GM12801 (cell line): ENCODE results near the gene CAPN9.

ENCODE experiments used
- CTCF ChIP-seq: IDR thresholded peaks from one replicate; pipeline ENCODE4 v1.5.1; 2011; ENCODE audit warnings: control low read depth; ENCODE audit not compliant: insufficient read length; ENCODE audit errors: extremely low read depth

The CAPN9 gene

DNA sequence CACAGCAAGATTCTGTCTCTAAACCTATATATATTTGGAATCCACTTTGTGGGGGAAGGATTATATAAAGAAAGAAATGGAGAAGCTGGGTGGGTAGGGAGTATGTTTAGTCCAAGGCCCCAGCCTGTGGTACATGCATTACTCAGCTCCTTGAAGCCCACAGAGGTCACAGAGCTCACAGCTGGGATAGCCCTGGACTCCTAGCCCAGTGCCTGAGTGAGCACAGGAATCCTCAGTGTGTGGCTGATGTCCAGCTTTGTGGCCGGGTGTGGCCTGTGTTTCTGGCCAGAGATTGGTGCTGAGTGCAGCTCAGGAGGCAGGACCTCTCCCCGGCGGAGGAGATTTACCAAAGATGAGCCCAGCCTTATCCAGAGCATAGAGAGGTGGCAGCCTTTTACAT lies 7.6 kb downstream of the CAPN9 start:
- no peak for TF ChIP-seq CTCF

DNA sequence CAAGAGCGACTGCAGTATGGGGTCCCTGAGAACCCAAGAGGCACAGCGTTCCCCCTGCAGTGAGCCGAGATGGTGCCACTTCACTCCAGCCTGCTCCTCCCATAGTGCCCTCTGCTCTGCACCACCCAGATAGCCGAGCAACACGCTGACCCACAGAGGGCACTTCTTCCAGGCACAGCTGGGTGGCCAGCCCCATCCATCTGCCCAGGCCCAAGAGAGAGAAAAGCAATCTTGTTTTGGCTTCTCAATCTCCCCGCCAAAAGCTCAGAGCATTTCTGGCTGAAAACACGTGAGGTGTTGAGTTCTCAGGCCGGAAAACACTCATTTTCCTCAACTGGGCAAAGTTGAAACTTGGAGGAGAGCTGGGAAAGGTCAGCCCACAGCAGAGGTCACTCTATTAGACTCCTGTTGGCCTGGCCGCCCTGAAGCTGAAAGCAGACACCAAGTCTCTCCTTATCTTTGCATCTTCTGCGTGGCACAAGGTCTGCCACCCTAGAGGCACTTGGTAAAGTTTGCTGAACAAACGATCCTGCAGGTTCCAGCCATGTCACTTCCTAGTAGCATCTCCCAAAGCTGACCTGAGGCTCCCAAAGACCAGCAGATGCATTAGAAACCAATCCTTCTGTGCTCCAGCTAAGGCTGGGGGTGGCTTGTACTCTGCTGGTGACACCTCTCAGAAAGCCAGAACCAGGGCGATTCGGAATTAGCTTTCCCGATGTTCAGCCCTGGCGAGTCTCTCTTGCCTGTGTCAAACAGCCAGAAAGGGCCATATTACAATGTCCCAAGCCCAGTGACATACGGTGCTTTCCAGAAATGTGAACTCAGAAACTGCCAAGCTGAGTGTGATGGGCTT lies 10.9 kb downstream of the CAPN9 start:
- no peak for TF ChIP-seq CTCF

DNA sequence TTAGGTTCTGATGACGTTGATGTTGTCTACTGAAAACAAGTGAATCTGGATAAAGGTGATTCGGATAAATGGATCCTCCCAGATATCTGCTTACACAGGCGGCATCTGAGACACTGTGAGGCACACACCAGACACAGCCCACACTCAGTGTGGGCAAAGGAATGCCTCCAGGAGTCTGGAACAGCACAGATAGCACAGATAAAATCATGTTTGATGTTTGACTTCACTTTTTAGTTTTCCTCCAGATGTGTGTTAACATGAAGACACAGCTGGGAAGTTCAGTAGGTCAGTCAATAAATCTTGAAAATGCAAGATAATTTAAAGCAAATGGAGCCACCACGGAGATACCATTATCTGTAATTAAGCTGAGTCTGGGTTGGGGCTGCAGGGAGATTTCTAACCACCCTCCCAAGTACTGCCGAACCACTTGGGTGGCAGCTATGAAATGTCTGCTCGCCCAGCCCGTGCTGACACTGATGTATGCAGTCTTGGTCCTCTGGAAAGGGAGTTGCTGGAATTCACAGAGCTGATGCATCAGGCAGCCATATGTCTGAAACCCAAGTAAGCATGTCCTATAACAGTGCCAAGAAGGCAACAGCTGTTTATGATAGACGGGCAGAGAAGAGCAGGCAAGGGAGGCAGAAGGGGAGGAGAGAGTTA lies 11.7 kb downstream of the CAPN9 start:
- no peak for TF ChIP-seq CTCF

- no peak for TF ChIP-seq CTCF
Measured at GRCh38 chr1:230759369-230760065, 12.3 kb downstream of the CAPN9 start.

DNA sequence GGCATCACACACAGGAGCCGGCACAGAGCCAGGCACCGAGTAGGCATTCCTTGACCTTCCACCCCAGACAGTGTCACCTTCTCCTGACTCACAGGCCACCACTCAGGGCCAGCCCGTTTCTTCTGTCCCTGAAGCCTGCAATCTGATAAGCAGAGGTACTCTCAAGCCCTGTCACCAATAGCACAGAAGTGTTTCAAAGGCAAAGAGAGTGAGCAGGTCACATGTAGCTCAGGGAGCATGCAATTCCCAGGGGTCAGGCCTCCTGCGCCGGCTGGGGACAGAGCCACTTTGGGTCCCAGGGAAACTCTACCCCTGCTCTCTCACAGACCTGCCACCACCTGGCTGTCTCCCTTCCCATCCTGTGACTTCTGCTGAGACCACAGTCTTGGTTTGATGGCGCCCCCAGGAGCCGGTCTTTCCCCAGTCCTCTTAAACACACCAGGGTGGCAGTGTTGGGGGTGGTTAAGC lies 13.2 kb downstream of the CAPN9 start:
- TF ChIP-seq CTCF = no peak

- no peak for TF ChIP-seq CTCF
Measured at GRCh38 chr1:230761443-230762167, 14.4 kb downstream of the CAPN9 start.
